GM23338 (cell line): ENCODE results near the gene EPS8L2. TPM values are rescaled to one million over a fixed set of nuclear protein-coding genes. Genes with fewer than 3 reads are reported as not detected.
A peak's percentile ranks its signal among the peaks of the same experiment; 100 is the strongest.

Experiments used
- ATAC-seq: fragments of 200-7000 bp; cut with Tn5 transposase; 3 replicates; pipeline ENCODE4 v1.9.1; 2020
- DNase-seq: peaks from one replicate; pipeline ENCODE4 v3.0.0-alpha.2; 2015; ENCODE audit warnings: low spot score
- H2AFZ ChIP-seq: fragments of 200-600 bp; sonication (generic); 2 replicates; pipeline ENCODE4 v1.8.0; 2016; ENCODE audit warnings: antibody characterized with exemption, mild to moderate bottlenecking, moderate library complexity
- H3F3A ChIP-seq: fragments of 200-600 bp; sonication (generic); replicated peaks from 2 replicates; pipeline ENCODE4 v1.8.0; 2017; ENCODE audit warnings: antibody characterized with exemption, mixed run types, low read depth
- H3K27ac ChIP-seq: fragments of 200-600 bp; sonication (generic); 2 replicates; pipeline ENCODE4 v1.6.1; 2016; ENCODE audit warnings: low read depth
- H3K27me3 ChIP-seq: fragments of 200-600 bp; sonication (generic); 2 replicates; pipeline ENCODE4 v1.8.0; 2016; ENCODE audit warnings: mild to moderate bottlenecking, mixed run types, moderate library complexity; ENCODE audit not compliant: insufficient read depth
- H3K36me3 ChIP-seq: fragments of 200-600 bp; sonication (generic); 2 replicates; pipeline ENCODE4 v1.8.0; 2016; ENCODE audit warnings: mild to moderate bottlenecking; ENCODE audit not compliant: insufficient read depth
- H3K4me1 ChIP-seq: fragments of 200-600 bp; sonication (generic); 2 replicates; pipeline ENCODE4 v1.8.0; 2016; ENCODE audit warnings: mild to moderate bottlenecking, moderate library complexity; ENCODE audit not compliant: insufficient read depth
- H3K4me2 ChIP-seq: fragments of 200-600 bp; sonication (generic); 2 replicates; pipeline ENCODE4 v1.7.1; 2017; ENCODE audit warnings: mixed run types
- H3K4me3 ChIP-seq: fragments of 200-600 bp; sonication (generic); 2 replicates; pipeline ENCODE4 v1.6.1; 2016; ENCODE audit warnings: mixed run types
- H3K79me2 ChIP-seq: fragments of 200-600 bp; sonication (generic); replicated peaks from 2 replicates; pipeline ENCODE4 v1.8.0; 2017; ENCODE audit warnings: mild to moderate bottlenecking; ENCODE audit not compliant: insufficient read depth
- H3K9me2 ChIP-seq: fragments of 200-600 bp; sonication (generic); 2 replicates; pipeline ENCODE4 v1.8.0; 2017; ENCODE audit not compliant: insufficient read depth
- H4K20me1 ChIP-seq: fragments of 200-600 bp; sonication (generic); replicated peaks from 2 replicates; pipeline ENCODE4 v1.8.0; 2017; ENCODE audit warnings: mild to moderate bottlenecking; ENCODE audit not compliant: insufficient read depth
- H3K27ac Mint-ChIP-seq: 2 replicates; pipeline ENCODE4 v1.8.0; 2020; ENCODE audit warnings: inconsistent platforms, mild to moderate bottlenecking, moderate library complexity, mixed read lengths
- H3K27me3 Mint-ChIP-seq: 3 replicates; pipeline ENCODE4 v1.8.0; 2022; ENCODE audit warnings: low read depth, mild to moderate bottlenecking, moderate library complexity, mixed read lengths, inconsistent platforms; ENCODE audit not compliant: insufficient read depth, poor library complexity
- H3K36me3 Mint-ChIP-seq: 3 replicates; pipeline ENCODE4 v1.8.0; 2021; ENCODE audit warnings: low read depth, mild to moderate bottlenecking, inconsistent platforms, moderate library complexity, mixed read lengths
- H3K4me1 Mint-ChIP-seq: 3 replicates; pipeline ENCODE4 v1.8.0; 2020; ENCODE audit warnings: mild to moderate bottlenecking, inconsistent platforms, mixed read lengths
- H3K4me3 Mint-ChIP-seq: 3 replicates; pipeline ENCODE4 v1.8.0; 2021; ENCODE audit warnings: moderate library complexity, mild to moderate bottlenecking, inconsistent platforms, mixed read lengths
- H3K9me3 Mint-ChIP-seq: 3 replicates; pipeline ENCODE4 v1.8.0; 2020; ENCODE audit warnings: moderate library complexity, mild to moderate bottlenecking, inconsistent platforms, mixed read lengths
- CREB1 ChIP-seq: fragments of 250-450 bp; sonication (Bioruptor Pico); IDR thresholded peaks from 2 replicates; pipeline ENCODE4 v1.5.0; 2020; ENCODE audit warnings: low read depth, mild to moderate bottlenecking, moderate library complexity
- CTCF ChIP-seq, 2 experiments: fragments of 200-600 bp in 1 of 2; sonication (generic) in 1 of 2; conservative IDR thresholded peaks; 2 replicates each; pipeline versions ENCODE4 v1.5.1 to v1.6.1; 2016 to 2017; ENCODE audit warnings: antibody characterized with exemption in 2 of 2, low read depth in 2 of 2, mild to moderate bottlenecking in 2 of 2, moderate library complexity in 1 of 2
- EZH2 ChIP-seq: fragments of 200-600 bp; sonication (generic); IDR thresholded peaks from one replicate; pipeline ENCODE4 v1.8.0; 2017; ENCODE audit warnings: antibody characterized with exemption, mild to moderate bottlenecking, low read depth; ENCODE audit not compliant: unreplicated experiment
- EZH2phosphoT487 ChIP-seq: fragments of 200-600 bp; sonication (generic); IDR thresholded peaks from one replicate; pipeline ENCODE4 v1.8.1; 2018; ENCODE audit warnings: antibody characterized with exemption; ENCODE audit not compliant: unreplicated experiment
- JUNB ChIP-seq: IDR thresholded peaks from one replicate; pipeline ENCODE4 v1.6.1; 2016; ENCODE audit warnings: antibody characterized with exemption; ENCODE audit not compliant: unreplicated experiment
- NANOG ChIP-seq: IDR thresholded peaks from 2 replicates; pipeline ENCODE4 v1.6.1; 2016; ENCODE audit warnings: antibody characterized with exemption, borderline replicate concordance
- POLR2AphosphoS5 ChIP-seq: IDR thresholded peaks from 2 replicates; pipeline ENCODE4 v1.6.1; 2016; ENCODE audit warnings: antibody characterized with exemption, low read depth
- STAT1 ChIP-seq: IDR thresholded peaks from one replicate; pipeline ENCODE4 v1.6.1; 2016; ENCODE audit warnings: antibody characterized with exemption; ENCODE audit not compliant: unreplicated experiment
- ZNF114 ChIP-seq: fragments of 250-450 bp; sonication (Bioruptor Pico); IDR thresholded peaks from 2 replicates; pipeline ENCODE4 v1.5.0; 2020; ENCODE audit warnings: mild to moderate bottlenecking, moderate library complexity
- ZNF331 ChIP-seq: fragments of 250-450 bp; sonication (Bioruptor Pico); IDR thresholded peaks from 2 replicates; pipeline ENCODE4 v1.5.0; 2020; ENCODE audit warnings: low read depth, mild to moderate bottlenecking, moderate library complexity
- ZNF462 ChIP-seq: fragments of 250-450 bp; sonication (Bioruptor Pico); IDR thresholded peaks from 2 replicates; pipeline ENCODE4 v1.5.0; 2020; ENCODE audit warnings: mild to moderate bottlenecking, moderate library complexity
- polyA plus RNA-seq: library from polyadenylated mRNA; unstranded; fragments of >200 nt; fragmentation: Nextera tagmentation; extraction: Ambion mirVana; gene quantifications from 2 replicates; pipeline ENCODE4 v1.2.1, GENCODE V29; 2016
- total RNA-seq: library from RNA; depleted of rRNA; stranded (reverse); fragments of >200 nt; shearing (Covaris generic); gene quantifications from 2 replicates; pipeline ENCODE4 v1.2.3, GENCODE V29; 2014
- TF ChIP-seq, protein P1 (sequence below): IDR thresholded peaks from 2 replicates; pipeline ENCODE4 v1.6.1; 2016; ENCODE audit warnings: antibody characterized with exemption
- TF ChIP-seq, protein P2 (sequence below): IDR thresholded peaks from one replicate; pipeline ENCODE4 v1.6.1; 2018; ENCODE audit warnings: antibody characterized with exemption; ENCODE audit not compliant: unreplicated experiment

Gene EPS8L2
- total and polyA plus RNA-seq, 2 experiments from 2014 or later, result 38.7 to 59.4 TPM

- Histone ChIP-seq H3K4me2 (peak overlapping the region; percentile 90), H3K36me3 (no peaks in the 10 kb centered on the region; the same call in 1 of the 2 replicates), H3K79me2 (peaks cover 43% of the 10 kb centered on the region), H3F3A (peaks cover 4% of the 10 kb centered on the region; the same call in 1 of the 2 replicates), H2AFZ (no peak overlapping the region), H3K9me2 (no peaks in the 10 kb centered on the region), H4K20me1 (peaks cover 25% of the 10 kb centered on the region), H3K27me3 (no peaks in the 10 kb centered on the region), H3K4me3 (peak overlapping the region; percentile 87), H3K4me1 (peaks cover 11% of the 10 kb centered on the region; the same call in 1 of the 2 replicates), H3K27ac (no peak overlapping the region)
- peaks cover 13% of the 10 kb centered on the region for H3K36me3 Mint-ChIP-seq
- peak overlapping the region; percentile 87 for H3K4me3 Mint-ChIP-seq
- DNase-seq, result no peak
- peaks cover 15% of the 10 kb centered on the region for H3K4me1 Mint-ChIP-seq
- peaks cover 16% of the 10 kb centered on the region for H3K27me3 Mint-ChIP-seq
- peak; percentile 0; the same call in 1 of the 3 replicates for ATAC-seq
- TF ChIP-seq EZH2phosphoT487 (no peak), NANOG (no peak), CREB1 (CRISPR knock-in tag) (no peak), ZNF331 (CRISPR knock-in tag) (no peak), ZNF114 (CRISPR knock-in tag) (no peak), STAT1 (no peak), EZH2 (no peak), ZNF462 (no peak), JUNB (no peak), CTCF (conservative IDR thresholded peaks at IDR 0.05; ENCODE audit: low read depth in 2 of 2) (no peak), POLR2AphosphoS5 (no peak)
- TF ChIP-seq, protein P1, sequence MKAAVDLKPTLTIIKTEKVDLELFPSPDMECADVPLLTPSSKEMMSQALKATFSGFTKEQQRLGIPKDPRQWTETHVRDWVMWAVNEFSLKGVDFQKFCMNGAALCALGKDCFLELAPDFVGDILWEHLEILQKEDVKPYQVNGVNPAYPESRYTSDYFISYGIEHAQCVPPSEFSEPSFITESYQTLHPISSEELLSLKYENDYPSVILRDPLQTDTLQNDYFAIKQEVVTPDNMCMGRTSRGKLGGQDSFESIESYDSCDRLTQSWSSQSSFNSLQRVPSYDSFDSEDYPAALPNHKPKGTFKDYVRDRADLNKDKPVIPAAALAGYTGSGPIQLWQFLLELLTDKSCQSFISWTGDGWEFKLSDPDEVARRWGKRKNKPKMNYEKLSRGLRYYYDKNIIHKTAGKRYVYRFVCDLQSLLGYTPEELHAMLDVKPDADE, result no peak
- TF ChIP-seq, protein P2, sequence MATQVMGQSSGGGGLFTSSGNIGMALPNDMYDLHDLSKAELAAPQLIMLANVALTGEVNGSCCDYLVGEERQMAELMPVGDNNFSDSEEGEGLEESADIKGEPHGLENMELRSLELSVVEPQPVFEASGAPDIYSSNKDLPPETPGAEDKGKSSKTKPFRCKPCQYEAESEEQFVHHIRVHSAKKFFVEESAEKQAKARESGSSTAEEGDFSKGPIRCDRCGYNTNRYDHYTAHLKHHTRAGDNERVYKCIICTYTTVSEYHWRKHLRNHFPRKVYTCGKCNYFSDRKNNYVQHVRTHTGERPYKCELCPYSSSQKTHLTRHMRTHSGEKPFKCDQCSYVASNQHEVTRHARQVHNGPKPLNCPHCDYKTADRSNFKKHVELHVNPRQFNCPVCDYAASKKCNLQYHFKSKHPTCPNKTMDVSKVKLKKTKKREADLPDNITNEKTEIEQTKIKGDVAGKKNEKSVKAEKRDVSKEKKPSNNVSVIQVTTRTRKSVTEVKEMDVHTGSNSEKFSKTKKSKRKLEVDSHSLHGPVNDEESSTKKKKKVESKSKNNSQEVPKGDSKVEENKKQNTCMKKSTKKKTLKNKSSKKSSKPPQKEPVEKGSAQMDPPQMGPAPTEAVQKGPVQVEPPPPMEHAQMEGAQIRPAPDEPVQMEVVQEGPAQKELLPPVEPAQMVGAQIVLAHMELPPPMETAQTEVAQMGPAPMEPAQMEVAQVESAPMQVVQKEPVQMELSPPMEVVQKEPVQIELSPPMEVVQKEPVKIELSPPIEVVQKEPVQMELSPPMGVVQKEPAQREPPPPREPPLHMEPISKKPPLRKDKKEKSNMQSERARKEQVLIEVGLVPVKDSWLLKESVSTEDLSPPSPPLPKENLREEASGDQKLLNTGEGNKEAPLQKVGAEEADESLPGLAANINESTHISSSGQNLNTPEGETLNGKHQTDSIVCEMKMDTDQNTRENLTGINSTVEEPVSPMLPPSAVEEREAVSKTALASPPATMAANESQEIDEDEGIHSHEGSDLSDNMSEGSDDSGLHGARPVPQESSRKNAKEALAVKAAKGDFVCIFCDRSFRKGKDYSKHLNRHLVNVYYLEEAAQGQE, result no peak
- peak overlapping the region; percentile 82 for H3K27ac Mint-ChIP-seq
- no peaks in the 10 kb centered on the region for H3K9me3 Mint-ChIP-seq
Measured at GRCh38 chr11:776263-776560, 70.2 kb downstream of the EPS8L2 start.
